NCI-H1105 treated with DMSO at 0.1 percent for 48 hours (cell line): ENCODE data around the gene CACNA1C.
A peak's percentile ranks its signal among the peaks of the same experiment; 100 is the strongest.

ENCODE experiments used
- DNase-seq: peaks from one replicate; lab custom pipeline; 2025; lab: John Stamatoyannopoulos, UW

The CACNA1C gene

DNA sequence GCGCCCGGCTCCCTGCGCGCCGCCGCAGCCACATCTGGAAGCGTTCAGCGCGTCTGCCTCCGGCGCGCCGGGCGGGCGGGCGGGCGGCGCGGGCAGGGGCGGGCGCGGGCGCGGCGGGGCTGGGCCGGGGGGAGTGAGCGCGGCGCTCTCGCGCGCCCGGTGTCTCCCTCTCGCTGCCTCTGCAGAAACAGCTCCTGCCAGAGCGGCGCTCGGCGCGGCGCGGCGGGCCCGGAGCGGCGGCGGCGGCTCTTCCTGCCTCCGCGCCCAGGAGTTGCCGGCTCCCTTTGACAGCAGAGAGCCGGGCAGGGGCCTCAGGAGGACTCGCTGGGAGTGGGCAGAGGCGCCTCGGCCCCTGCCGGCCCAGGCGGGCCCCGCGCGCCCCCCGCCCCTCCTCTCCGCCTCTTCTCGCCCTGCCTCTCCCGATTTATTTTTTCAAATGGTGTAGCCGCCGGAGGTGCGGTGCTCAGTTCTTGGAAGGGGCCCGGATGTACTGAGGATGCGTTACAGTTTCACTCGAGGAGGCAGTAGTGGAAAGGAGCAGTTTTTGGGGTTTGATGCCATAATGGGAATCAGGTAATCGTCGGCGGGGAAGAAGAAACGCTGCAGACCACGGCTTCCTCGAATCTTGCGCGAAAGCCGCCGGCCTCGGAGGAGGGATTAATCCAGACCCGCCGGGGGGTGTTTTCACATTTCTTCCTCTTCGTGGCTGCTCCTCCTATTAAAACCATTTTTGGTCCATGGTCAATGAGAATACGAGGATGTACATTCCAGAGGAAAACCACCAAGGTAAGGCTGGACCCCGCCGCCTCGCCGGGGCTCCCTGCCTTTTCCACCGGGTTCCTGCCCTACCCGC, at the start of gene CACNA1C:
CACNA1C (plus strand) TSS at position 162 of the 853 bp plus-strand sequence; CDS start at position 738, 576 bp downstream.
- peak; percentile 50 for DNase-seq

DNA sequence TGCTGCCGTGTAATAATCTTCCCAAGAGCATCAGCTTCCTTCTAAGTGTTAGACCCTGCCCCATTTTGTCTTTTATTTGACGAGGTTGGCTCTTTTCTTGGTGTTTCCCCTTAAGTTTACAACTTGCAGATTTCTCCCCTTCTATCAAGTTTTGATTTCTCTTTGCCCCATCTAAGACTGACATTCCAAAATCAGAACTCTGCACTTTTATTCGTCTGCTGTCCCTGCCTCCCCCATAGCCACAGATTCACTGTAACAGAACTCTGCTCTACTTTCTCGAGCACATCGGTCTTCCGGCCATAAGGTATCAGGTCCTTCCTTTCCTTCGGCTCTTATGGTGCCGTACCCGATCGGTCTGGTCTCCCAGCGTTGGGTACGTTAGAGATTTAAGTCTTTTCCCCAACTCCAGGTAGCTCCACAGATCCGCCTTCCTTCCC, 49.1 kb upstream of the CACNA1C start:
- DNase-seq, result no peak

DNA sequence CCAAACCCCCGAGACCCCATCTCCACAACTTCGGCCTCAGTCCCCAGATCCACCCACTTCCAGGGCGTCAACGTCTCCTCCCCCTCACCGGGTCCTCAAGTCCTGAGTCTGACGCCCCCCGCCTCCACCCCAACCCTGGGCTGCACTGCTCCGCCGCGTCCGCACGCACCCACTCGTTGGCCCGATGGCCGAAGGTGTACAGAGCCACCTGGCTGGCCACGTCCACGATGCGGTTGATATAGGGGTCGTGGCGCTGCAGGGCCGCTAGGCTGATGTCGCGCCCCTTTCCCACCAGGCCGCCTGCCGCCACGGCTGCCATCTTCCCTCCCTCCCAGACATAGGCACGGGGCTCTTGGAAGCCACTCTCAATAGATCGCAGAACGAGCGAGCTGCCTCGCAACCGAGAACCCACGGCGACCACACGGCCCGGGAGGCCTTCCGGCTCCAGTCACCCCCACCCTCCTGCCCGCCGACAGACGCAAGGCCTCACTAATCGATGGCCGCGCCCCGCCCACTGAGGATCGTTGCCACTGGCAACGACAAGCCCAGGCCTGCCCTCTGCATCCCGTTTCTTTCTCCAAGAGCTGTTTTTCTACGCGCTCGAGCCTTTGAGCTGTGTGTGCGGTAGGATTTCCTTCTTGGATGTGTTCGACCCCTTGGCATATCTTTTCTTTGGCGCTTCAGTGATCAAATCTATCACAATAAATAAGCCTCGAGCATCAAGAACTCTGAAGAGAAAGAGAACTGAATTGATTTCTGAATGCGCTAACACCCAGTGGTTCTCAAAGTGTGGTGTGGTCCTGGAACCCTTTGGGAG, 48.5 kb upstream of the CACNA1C start, which contains the start of gene DCP1B:
DCP1B (minus strand) TSS at position 345 of the 817 bp plus-strand sequence; CDS start at position 319, 26 bp downstream.
- peak; percentile 97 for DNase-seq

DNA sequence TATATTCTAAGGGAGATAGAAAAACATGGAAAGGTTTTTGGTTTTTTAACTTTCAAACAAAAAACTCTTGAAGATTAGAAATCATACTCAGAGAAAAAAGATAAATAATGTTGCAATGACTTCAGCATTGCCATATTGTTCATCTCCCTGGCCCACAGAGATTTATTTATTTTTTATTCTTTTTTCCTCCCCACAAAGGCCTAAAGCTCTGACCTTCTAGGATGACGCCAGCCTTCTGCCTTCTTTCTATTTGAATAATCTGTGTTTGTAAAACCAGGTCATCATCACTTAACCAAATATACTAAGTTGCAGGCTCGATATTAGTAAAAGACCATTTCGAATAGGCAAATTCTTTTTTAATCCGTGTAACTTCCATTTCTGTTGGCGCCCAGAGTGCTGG, 44.1 kb upstream of the CACNA1C start:
- DNase-seq, result no peak

DNA sequence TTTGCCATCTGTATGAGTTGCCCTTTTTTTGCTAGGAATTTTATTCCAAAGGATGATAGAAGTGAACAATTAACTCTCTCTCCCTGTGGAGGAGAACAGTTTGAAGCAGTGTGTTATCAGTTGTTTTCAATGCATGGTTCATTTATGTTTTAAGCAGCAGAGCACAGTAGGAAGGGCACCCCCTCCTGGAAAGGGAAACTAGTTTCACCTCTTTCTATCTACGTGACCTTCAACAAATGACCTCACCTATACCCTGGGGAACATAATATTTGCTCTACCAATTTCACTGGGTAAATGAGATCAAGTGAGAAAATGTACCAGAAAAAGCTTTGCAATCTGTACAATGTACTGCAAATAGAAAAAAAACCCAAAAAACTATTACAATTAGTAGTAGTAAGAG, 43.2 kb upstream of the CACNA1C start:
- DNase-seq, result no peak

DNA sequence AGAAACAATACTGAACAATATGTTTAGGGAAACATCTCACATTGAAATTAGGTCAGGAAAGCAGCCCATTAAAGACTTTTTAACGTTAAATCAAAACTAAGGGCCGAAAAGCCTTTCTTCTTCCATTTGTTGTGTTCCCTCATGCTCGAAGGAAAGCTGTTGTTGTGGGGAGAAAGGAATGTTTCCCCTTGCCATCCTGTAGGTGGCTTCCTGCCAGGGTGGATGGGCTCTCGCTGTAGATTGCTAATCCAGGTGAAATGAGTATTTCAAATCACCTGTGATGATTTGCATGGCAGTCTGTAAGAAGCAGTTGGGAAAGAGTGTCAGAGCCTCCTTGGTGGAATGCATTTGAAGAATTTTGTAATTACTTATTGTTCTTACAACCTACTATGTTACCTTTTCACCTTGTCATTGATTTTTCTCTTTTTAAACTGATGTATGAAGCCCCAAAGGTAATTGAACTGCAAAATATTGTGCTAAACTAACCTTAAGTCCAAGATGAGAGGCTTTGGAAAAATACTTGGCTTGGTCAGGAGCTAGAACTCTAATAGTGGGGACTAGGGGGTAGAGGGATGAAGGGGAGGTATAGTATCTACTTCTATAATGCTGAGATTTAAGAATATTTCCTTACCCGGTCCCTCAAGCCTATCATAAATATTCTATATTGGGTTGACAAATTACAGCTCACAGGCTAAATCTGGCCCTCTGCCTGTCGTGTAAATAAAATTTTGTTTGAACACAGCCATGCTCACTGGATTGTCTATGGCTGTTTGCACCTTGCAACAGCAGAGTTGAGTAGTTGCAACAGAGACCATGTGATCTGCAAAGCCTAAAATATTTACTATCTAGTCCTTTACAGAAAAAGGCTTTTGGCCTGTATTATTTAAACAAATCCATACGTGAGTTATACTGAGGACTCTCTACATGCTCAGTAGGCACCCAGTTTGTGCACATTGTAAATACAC, 40.9 kb upstream of the CACNA1C start:
- DNase-seq, result peak; percentile 9

DNA sequence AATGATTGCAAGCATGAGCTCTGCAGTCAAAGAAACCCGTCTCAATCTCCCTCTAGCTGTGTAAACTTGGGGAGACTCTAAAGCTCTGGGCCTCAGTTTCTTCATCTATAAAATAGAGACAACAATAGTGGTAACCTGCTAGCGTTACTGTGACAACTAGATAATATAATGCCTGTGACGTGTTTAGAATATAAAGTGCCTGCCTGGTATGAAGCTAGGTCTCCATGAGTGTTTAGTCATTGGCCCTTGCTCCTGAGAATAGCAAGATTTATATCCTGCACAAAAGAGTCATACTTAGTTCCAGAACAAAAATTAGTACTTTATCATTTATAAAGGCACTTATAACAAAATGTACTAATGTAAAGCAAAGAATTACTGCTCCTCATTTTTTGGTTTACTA, 39.7 kb upstream of the CACNA1C start:
- DNase-seq, result no peak

DNA sequence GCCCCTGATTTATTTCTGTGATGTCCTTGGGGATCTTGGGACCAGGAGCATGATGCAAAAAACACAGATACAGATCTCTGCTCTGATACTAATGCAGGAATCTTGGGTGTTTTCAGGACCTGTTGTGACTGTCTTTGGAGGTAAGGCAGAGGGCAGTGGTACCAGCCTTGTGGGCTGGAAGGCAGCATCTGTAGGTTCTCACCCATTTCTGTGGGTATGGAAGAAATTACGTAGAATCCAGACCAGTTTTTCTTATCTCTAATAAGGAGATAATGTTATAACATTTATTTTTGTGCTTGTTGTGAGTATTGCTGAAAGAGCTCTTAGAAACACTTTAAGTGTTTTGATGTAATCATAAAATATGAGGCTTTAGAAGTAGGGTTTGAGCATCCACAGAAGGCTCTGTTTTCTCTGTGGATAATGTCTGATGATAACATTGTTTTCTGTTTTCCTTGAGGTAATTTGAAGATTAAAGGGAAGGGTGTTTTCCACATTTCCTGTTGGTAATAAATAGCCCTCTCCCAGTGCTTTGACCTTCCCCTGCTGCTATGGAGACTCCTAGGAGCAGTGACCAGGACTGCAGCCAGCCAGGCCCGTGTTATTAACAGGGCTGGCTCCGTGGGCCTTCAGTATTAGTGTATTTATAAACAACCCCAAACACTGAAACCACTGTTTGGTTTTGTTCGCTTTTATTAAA, 39.1 kb upstream of the CACNA1C start:
- no peak for DNase-seq

DNA sequence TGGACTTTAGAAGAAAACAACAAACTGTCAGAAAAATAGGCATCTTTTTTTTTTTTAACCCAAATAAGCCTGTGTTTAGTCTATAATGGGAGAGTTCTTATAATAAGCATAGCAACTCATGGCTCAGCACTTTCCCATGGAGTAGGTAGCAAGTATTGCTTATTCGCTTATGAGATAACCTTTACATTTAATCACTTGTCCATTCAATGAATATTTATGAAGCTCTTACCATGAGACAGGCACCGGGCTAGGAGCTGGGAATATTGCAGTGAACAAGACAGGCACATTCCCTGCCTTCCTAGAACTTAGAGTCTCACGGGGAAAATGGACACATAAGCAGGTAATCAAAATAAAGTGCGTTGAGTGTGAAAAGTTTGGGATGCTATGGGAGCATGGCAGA, 38.6 kb upstream of the CACNA1C start:
- no peak for DNase-seq

DNA sequence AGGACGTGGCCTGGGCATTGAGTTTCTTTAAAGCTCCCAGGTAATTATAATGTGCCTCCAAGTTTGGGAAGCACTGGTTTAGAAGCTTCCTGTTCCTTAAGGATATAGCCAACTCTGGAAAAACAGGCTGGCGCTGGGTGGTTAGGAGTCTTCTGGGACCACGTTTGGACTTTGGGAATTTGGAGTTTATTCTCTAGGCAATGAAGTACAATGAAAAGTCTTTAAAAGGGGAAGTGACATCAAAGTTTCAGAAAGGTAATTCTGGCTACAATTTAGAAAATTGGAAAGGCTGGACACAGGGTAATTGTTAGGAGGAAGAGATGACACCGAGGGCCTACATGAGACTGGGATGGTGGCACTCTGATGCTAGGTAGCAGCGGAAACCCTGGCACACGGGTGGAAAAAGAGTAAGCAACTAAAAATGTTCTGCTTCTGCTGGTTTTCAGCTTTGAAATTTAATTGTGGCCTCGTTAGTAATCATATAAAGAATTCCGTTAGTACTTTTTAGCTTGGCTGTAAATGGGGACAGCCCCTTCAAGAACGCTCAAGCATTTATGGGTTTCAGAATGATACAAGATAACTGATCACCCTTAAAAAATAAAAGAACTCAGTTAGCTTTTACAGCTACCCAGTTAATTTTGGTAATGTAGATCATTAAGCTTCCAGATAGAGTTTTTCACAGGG, 35.8 kb upstream of the CACNA1C start:
- DNase-seq, result no peak

DNA sequence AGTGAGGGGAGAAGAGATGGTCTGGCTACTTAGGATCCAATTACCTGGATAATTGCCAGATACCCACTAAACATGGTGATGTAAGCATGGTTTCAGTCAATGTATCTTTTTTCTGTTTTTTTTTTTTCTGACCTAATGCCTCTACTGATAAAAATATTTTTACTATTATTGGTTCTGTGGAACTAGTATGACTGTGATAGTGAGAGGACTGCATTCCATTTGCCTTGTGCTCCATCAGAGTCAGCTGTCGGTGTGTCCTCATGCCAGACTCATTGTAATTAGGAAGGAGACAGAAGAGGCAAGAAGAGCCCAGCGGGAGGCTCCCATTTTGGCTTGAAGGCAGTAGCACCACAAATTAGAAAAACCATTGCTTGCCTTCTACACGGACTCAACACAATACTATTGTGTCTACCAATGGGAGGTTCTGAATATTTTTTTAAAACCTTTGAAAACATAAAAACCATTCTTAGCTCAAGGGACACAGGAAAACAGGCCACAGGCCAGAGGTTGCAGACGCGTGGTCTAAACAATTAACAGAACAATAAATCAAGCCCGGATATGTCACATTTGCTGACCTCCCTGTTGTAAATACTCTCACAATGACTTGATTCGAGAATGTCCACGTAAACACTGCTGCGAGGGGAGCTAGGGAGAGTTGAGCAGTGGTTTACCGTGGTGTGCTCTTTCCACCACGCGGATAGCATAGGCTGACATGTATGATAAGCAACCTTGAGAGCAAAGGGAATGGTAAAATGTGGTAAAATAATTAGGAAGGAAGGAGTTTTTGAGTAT, 35.0 kb upstream of the CACNA1C start:
- peak; percentile 52 for DNase-seq

DNA sequence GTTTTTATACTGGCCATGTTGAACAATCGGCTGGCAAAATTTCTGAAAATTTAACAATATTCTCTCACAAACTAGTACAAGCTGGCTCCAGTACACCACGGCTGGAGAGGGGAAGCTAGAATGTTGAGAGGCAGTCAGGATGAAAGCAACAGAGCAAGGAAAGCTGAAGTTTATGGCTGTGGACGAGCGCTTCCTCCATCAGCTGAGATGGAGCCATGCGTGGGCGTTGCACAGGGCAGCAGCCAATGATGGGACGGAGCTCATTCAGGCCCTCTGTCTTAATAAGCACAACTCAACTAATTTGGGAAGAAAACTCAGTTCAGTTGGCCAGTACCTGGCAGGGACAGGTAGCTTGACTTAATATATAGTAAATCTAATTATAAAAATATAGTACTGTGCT, 34.4 kb upstream of the CACNA1C start:
- DNase-seq, result no peak

DNA sequence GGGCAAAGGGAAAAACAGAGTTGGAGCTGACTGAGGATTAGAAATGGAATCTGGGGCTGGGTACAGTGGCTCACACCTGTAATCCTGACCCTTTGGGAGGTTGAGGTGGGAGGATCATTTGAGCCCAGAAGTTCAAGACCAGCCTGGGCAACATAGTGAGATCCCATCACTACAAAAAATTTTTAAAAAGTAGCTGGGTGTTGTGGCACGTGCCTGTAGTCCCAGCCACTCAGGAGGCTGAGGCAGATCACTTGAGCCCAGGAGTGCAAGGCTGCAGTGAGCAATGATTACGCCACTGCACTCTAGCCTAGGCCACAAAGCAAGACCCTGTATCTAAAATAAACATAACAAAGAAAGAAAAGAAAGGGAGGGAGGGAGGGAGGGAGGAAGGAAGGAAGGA, 33.7 kb upstream of the CACNA1C start:
- DNase-seq, result no peak

DNA sequence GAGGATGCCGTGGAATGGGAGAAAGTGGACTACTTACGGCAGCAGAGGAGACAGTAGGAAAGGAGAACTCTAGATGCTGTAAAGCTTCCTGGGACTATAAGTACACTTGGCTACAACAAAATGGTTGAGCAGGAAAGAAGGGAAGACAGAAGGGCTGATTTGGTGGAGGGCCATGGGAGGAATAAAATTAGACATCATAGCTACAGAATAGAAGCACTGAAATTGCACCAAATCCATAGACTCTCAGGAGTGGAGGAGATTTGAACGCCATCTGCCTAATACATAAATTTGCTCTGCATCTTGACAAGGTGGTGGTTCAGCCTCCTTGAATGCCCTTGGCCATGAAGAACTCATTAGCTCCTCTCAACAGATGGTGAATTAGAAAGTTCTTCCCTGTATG, 32.3 kb upstream of the CACNA1C start:
- no peak for DNase-seq

DNA sequence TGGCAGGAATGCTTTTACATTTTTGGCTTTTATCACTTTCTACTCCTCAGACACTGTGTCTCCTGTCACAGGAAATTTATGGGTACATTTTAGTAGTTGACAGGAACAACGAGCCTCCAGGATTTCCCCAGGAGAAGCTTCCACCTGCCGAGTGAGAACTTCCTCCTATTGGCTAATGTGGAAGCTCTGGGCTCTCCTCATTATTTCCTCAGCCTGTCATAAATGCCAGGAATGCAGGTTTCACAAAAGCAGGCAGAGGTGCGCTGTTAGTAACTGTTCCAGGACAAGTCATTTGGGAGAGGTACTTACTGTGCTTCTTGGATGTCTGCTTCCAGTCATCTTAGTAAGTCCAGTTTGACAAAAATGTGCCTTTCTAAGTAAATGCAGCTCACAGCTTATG, 29.4 kb upstream of the CACNA1C start:
- peak; percentile 9 for DNase-seq

DNA sequence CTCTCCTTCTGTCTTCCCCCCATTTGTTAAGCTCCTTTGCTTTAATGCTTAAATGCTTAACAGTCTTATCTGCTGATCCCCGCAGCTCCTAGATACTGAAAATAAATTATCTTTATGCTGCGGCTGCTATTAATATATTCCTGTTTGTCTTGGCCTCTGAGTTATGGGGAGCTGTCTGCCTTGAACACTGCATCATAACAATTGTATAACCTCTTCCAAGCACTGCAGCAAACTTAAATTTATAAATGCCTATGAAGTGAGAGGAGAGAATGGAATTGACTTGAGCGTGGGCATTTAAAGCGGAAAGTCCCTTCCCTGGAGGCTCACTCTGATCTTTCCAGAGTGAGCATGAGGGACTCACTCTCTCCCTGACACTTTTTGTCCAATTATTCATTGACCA, 25.4 kb upstream of the CACNA1C start:
- no peak for DNase-seq

DNA sequence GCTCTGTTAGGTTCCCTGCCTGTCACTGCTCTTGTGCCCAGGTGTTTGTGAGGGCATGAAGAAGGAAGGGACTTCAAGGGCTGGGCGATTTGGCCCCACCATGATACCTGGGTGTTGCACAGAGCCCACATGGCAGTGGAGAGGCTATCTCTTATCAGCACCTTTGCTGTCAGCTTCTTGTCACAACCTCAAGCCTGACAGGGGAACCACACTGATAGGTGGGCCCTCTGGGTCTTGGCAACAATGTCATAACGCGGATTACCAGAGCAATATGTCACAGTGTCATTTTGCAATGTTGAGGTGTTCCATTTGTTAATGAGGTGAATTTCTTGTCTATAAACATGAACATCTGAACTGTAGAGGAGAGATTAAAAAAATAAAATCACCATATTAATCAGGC, 22.9 kb upstream of the CACNA1C start:
- DNase-seq, result no peak

DNA sequence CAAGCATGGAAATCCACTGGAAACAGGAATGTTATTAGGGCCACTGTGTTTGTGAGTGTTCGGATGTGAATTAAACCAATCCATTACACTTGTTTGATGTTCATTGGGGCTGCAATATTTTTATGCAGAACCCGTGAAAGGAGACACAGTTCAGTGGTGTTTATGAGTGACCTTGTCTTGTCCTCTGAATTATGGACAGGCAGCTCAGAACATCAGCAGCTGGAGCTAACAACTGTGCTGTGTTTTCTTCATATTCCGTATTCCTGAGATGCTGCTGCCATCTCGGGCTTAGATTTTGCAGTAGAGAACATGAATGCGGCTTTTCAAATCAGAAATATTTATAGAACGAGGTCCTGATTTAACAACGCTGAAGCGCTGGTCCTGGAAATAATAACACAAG, 20.3 kb upstream of the CACNA1C start:
- no peak for DNase-seq

DNA sequence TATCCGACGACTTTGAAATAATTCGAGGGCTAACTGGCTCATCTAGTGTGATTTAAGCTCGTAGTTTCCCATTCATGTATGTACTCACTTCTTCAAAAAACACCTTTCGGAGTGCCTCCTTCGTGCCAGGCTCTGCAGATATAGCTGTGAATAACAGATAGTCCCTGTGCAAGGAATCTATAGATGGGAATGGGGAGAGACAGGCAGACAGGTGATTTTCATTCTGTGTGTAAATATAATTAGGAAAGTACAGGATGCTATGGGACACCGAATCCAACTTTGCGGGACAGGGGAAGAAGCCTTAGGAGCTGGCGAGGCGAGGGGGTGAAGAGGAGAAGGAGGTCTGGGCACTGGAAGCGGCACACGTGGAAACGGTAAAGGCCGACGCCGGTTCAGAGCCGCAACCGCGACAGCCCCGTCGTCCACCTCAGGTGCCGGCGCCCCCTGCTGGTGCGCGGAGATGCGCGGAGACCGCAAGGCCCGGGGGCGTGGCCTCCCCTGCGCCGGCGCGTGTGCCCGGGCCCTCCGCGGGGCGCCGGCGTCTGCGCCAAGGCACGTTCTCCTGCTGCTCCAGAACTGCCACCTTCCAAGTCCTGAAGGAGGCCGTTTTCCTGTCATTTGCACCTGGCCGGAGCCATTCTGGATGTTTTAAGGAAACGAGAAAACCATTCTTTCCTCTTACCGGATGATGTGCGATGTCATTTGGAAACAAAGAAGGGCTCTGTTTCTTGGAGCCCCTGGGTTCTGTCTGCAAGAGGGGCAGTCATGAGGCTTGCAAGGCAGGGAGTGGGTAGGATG, 18.0 kb upstream of the CACNA1C start:
- DNase-seq, result peak; percentile 86
